GM12873 (cell line): ENCODE results near the gene TRMT13.

Source experiments
- CTCF ChIP-seq: IDR thresholded peaks from 2 replicates; pipeline ENCODE4 v1.5.1; 2012; ENCODE audit warnings: low read depth, mild to moderate bottlenecking, moderate library complexity, low read length, control low read depth; ENCODE audit not compliant: insufficient read depth; ENCODE audit errors: missing control alignments

The TRMT13 gene

GRCh38 chr1:100162881-100163280 lies 29.9 kb downstream of the TRMT13 start:
- no peak for TF ChIP-seq CTCF

- no peak for TF ChIP-seq CTCF
Observed at GRCh38 chr1:100164216-100164615, 31.3 kb downstream of the TRMT13 start.

- no peak for TF ChIP-seq CTCF
Observed at GRCh38 chr1:100164702-100165101, 31.7 kb downstream of the TRMT13 start.

GRCh38 chr1:100168051-100168450 lies 35.1 kb downstream of the TRMT13 start:
- TF ChIP-seq CTCF: no peak

GRCh38 chr1:100177295-100178041 lies 44.5 kb downstream of the TRMT13 start:
- TF ChIP-seq CTCF: no peak

GRCh38 chr1:100178091-100178490 lies 45.1 kb downstream of the TRMT13 start, which contains the start of gene LRRC39:
LRRC39 (minus strand) TSS chr1:100178256; CDS start chr1:100168516, 9,740 bp downstream.
- TF ChIP-seq CTCF: no peak

- no peak for TF ChIP-seq CTCF
Observed at GRCh38 chr1:100183370-100183769, 50.4 kb downstream of the TRMT13 start.

GRCh38 chr1:100184536-100184935 lies 51.6 kb downstream of the TRMT13 start:
- TF ChIP-seq CTCF: no peak
